OCI-LY3 (cell line): ENCODE measurements around the gene ATP2B3.

Experiments used
- H2AFZ ChIP-seq: fragments of 200-600, 300-600 bp; shearing (Covaris generic); 2 replicates; pipeline ENCODE4 v1.6.0; 2014; ENCODE audit warnings: antibody characterized with exemption, low read depth, low read length
- H3K27ac ChIP-seq: fragments of 200-600, 300-600 bp; sonication (generic); 2 replicates; pipeline ENCODE4 v1.5.1; 2014; ENCODE audit warnings: mild to moderate bottlenecking, low read length, moderate library complexity, mixed read lengths
- H3K27me3 ChIP-seq: fragments of 200-600, 300-600 bp; sonication (generic); 2 replicates; pipeline ENCODE4 v1.6.1; 2014; ENCODE audit warnings: low read depth, low read length, mixed read lengths
- H3K36me3 ChIP-seq: fragments of 200-600, 300-600 bp; sonication (generic); replicated peaks from 2 replicates; pipeline ENCODE3; 2014; ENCODE audit warnings: low read depth, low read length, mixed read lengths
- H3K4me1 ChIP-seq: fragments of 300-600, 200-600 bp; sonication (generic); 2 replicates; pipeline ENCODE4 v1.6.1; 2014; ENCODE audit warnings: low read length, mixed read lengths
- H3K4me2 ChIP-seq: fragments of 200-600, 300-600 bp; sonication (generic); 2 replicates; pipeline ENCODE4 v1.6.1; 2014; ENCODE audit warnings: low read length, mixed read lengths
- H3K4me3 ChIP-seq: fragments of 300-600, 200-600 bp; sonication (generic); 2 replicates; pipeline ENCODE4 v1.5.1; 2014; ENCODE audit warnings: antibody characterized with exemption, mild to moderate bottlenecking, low read length, moderate library complexity
- H3K79me2 ChIP-seq: fragments of 300-600, 200-600 bp; shearing (Covaris generic); 2 replicates; pipeline ENCODE4 v1.6.1; 2014; ENCODE audit warnings: mild to moderate bottlenecking, low read length, mixed read lengths
- H3K9ac ChIP-seq: fragments of 300-600, 200-600 bp; shearing (Covaris generic); 2 replicates; pipeline ENCODE4 v1.6.0; 2014; ENCODE audit warnings: mild to moderate bottlenecking, low read length, moderate library complexity
- H3K9me3 ChIP-seq: fragments of 200-600, 300-600 bp; shearing (Covaris generic); 2 replicates; pipeline ENCODE4 v1.6.1; 2014; ENCODE audit warnings: low read length, mixed read lengths; ENCODE audit not compliant: insufficient read depth
- H4K20me1 ChIP-seq: fragments of 200-600, 300-600 bp; sonication (generic); 2 replicates; pipeline ENCODE4 v1.6.1; 2016; ENCODE audit warnings: low read length, mixed read lengths; ENCODE audit not compliant: insufficient read depth
- EZH2phosphoT487 ChIP-seq: fragments of 200-600 bp; shearing (Covaris generic); IDR thresholded peaks from 2 replicates; pipeline ENCODE4 v1.6.1; 2018; ENCODE audit warnings: antibody characterized with exemption, mixed run types, low read depth
- TF ChIP-seq, protein P1 (sequence below): fragments of 200-600, 300-600 bp; sonication (generic); IDR thresholded peaks from 2 replicates; pipeline ENCODE4 v1.5.1; 2014; ENCODE audit warnings: antibody characterized with exemption, low read length, low read depth

Gene ATP2B3

GRCh38 chrX:153499341-153499740 lies 18.1 kb upstream of the ATP2B3 start:
- Histone ChIP-seq H3K4me1 (no peaks in the 10 kb centered on the region), H3K36me3 (no peaks in the 10 kb centered on the region), H2AFZ (no peak overlapping the region), H3K9ac (no peak overlapping the region), H3K4me2 (no peak overlapping the region), H3K79me2 (no peaks in the 10 kb centered on the region), H3K9me3 (no peaks in the 10 kb centered on the region), H3K4me3 (no peak overlapping the region), H3K27ac (no peak overlapping the region), H3K27me3 (no peaks in the 10 kb centered on the region), H4K20me1 (no peaks in the 10 kb centered on the region)
- TF ChIP-seq, protein P1, sequence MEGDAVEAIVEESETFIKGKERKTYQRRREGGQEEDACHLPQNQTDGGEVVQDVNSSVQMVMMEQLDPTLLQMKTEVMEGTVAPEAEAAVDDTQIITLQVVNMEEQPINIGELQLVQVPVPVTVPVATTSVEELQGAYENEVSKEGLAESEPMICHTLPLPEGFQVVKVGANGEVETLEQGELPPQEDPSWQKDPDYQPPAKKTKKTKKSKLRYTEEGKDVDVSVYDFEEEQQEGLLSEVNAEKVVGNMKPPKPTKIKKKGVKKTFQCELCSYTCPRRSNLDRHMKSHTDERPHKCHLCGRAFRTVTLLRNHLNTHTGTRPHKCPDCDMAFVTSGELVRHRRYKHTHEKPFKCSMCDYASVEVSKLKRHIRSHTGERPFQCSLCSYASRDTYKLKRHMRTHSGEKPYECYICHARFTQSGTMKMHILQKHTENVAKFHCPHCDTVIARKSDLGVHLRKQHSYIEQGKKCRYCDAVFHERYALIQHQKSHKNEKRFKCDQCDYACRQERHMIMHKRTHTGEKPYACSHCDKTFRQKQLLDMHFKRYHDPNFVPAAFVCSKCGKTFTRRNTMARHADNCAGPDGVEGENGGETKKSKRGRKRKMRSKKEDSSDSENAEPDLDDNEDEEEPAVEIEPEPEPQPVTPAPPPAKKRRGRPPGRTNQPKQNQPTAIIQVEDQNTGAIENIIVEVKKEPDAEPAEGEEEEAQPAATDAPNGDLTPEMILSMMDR = no peak

DNA sequence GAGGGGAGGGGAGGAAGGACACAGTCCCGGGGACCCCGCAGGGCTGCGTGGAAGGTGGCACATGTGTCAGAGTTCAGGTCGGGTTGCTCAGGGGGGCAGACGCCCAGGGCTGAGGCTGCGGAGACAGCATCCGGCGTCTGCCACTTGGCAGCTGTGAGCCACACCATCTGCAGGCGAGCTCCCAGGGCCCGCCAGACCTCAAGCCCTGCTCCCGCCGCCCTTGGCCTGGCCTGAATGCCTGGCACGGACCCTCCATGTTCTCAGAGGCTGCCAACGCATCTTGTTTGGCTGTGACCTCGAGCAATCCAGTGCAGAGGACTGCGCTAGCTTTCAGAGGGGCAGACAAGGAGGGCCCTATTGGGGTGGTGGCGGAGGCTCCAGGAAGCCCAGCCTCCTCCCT lies 17.6 kb upstream of the ATP2B3 start:
- Histone ChIP-seq H3K4me1 (no peaks in the 10 kb centered on the region), H4K20me1 (no peaks in the 10 kb centered on the region), H3K9ac (no peak overlapping the region), H3K4me3 (no peak overlapping the region), H3K27ac (no peak overlapping the region), H3K36me3 (no peaks in the 10 kb centered on the region), H3K9me3 (no peaks in the 10 kb centered on the region), H3K27me3 (no peaks in the 10 kb centered on the region), H2AFZ (no peak overlapping the region), H3K79me2 (no peaks in the 10 kb centered on the region), H3K4me2 (no peak overlapping the region)
- TF ChIP-seq, protein P1 = no peak
- TF ChIP-seq EZH2phosphoT487 = no peak

DNA sequence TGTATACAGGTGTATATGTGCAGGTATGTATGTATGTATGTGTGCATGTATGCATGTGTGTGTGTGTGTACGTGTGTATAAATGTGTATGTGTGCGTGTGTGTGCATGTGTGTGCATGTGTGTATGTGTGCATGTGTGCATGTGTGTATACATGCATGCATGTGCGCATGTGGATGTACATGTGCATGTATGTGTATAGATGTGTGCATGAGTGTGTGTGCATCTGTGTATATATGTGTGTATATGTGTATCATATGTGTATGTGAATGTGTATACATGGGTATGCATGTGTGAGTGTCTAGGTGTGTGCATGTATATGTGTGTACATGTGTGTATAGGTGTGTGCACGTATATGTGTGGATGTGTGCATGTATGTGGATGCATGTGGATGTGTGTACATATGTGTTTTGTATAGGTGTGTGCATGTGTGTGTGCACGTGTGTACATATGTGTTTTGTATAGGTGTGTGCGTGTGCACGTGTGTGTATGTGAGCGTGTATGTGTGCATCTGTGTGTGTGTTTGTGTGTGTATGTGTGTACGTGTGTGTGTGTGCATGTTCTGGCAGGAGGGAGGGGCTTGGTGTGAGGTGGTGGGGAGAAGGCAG lies 16.7 kb upstream of the ATP2B3 start:
- Histone ChIP-seq H2AFZ (no peak overlapping the region), H3K9ac (no peak overlapping the region), H3K9me3 (no peaks in the 10 kb centered on the region), H3K27ac (no peak overlapping the region), H3K4me2 (no peak overlapping the region), H3K36me3 (no peaks in the 10 kb centered on the region), H3K4me3 (no peak overlapping the region), H3K4me1 (no peaks in the 10 kb centered on the region), H4K20me1 (no peaks in the 10 kb centered on the region), H3K79me2 (no peaks in the 10 kb centered on the region), H3K27me3 (no peaks in the 10 kb centered on the region)
- TF ChIP-seq EZH2phosphoT487 = no peak
- TF ChIP-seq, protein P1 = no peak

DNA sequence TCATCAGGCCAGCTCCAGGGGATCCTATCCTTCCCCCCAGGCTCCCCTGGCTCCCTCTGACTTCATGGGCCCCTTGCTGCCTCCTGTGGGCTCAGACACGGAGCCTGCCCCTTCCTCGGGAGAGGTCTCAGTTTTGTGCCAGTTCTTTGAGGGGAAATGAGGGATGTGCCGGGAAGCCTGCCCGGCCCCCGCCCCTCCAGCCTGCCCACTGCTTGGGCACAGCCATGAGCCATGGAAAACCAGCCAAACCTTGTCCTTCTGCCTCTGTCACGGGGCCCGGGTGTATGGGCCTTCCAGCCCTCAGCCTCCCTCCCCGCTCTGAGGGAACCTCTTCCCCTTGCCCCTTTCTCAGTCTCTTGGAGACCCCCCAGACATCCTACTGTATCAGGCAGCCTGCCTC lies 15.9 kb upstream of the ATP2B3 start:
- H2AFZ ChIP-seq = no peak overlapping the region
- no peaks in the 10 kb centered on the region for H3K79me2 ChIP-seq
- no peaks in the 10 kb centered on the region for H3K4me1 ChIP-seq
- H3K9ac ChIP-seq = no peak overlapping the region
- no peak overlapping the region for H3K4me3 ChIP-seq
- no peak overlapping the region for H3K4me2 ChIP-seq
- no peaks in the 10 kb centered on the region for H3K27me3 ChIP-seq
- no peaks in the 10 kb centered on the region for H4K20me1 ChIP-seq
- H3K36me3 ChIP-seq = no peaks in the 10 kb centered on the region
- H3K9me3 ChIP-seq = no peaks in the 10 kb centered on the region
- TF ChIP-seq, protein P1 = no peak
- H3K27ac ChIP-seq = no peak overlapping the region
